NCI-H1930 (cell line): Measurements from ENCODE around the gene HHIP.

Source experiments
- DNase-seq, 2 experiments: peaks; one replicate each; lab custom pipeline; 2025; lab: John Stamatoyannopoulos, UW

The HHIP gene

DNA sequence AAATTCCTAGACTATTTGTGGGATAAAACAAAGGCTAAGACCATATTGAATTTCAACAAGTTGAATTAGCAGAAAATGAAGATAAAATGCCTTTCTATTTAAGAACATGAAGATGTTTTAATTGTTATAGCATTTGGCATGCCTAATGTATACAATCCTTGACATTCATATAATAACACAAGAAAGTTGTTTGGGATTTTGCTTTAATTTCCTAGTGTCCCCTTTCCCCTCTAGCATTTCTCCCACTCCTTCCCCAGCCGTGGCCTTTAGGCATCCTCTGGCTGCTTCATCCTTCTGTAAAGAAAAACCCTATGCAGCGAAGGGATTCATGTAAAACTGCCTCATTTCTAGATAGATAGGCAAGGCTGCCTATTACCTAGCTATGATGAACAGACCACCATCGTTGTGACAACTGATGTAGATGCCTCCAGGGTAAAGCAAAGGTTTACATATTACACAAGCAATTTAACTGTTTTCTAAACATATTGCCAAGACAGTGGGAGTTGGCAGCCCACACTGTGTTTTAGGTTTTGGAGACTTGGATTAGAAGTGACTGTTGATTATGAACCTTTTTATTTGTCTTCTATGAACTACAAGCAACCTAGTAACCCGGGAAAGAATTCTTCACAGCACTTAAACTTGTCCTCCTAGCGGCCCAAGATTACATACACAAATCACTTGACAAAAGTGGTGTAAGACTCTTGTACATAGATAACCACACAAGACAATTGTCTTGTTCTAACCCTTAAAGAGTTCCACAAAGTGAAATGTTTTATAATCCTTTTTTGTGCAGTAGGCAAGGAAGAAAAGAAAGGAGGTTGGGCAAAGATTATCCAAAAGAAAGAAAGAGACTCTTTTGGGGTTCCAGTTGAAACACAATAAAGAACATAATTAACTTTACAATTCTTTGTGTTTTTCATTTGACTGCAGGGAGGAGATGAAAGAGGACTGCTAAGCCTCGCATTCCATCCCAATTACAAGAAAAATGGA, 59.9 kb downstream of the HHIP start:
- no peak for DNase-seq

DNA sequence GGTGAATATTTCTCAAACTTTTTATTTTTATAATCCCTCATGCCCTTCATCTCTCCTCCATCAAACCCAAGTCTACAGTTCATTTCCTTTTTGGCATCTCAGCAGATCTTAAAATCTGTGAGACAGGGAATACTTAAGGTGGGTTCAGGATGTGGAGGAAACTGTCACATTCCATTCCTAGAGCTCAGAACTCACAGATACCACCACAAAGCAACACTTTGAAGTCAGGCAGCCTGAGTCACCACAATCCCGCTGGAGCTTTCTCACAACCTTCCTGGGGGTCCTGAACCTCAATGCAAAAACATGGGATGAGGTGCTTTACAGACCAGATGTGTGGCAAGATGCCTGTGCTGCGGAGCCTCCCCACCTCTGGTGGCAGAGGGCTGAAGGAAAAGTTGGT, 63.2 kb downstream of the HHIP start:
- DNase-seq = no peak

DNA sequence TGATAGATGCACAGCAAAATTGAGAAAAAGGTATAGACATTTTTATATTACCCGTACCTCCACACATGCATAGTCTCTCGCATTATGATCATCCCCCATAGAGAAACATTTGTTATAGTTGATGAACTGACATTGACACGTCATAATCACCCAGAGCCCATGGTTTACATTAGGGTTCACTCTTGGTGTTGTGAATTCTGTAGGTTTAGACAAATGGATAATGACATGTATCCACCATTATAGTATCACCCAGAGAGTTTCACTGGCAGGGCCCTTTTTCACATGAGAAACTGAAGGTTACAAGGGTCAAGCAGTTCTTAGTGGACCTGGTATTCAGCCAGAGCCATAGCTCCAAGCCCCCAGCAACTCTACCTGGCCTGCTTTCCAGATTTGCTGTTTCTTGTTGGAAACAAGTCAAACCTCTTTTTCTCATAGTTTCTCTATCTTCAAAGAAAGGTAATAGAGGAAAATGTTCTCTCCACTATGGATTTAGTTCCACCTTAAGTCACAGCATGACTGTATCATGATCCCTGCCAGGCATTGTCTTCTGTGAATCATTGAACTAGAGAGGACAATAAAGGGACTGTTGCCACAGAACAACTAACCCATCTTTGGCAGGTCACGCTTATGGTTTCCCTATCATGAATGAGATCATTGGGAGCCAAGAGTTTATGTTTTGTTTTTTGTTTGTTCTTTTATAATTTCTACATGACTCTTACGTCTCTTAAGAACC, 64.0 kb downstream of the HHIP start:
- no peak for DNase-seq

DNA sequence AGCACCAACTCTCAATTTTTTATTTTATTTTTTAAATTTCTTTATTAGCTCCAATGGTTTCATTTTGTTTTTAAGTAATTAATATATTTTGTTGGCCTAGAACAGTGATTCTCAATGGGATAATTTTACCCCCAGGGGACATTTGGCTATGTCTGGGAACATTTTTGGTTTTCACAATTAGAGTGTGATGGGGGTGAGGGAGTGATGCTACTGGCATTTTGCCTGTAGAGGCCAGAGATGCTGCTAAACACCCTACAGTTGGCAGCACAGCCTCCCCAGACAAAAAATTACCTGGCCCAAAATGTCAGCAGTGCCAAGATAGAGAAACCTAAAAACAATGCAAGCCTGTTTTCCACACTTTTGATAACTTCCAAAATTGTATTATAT, 64.6 kb downstream of the HHIP start:
- no peak for DNase-seq

DNA sequence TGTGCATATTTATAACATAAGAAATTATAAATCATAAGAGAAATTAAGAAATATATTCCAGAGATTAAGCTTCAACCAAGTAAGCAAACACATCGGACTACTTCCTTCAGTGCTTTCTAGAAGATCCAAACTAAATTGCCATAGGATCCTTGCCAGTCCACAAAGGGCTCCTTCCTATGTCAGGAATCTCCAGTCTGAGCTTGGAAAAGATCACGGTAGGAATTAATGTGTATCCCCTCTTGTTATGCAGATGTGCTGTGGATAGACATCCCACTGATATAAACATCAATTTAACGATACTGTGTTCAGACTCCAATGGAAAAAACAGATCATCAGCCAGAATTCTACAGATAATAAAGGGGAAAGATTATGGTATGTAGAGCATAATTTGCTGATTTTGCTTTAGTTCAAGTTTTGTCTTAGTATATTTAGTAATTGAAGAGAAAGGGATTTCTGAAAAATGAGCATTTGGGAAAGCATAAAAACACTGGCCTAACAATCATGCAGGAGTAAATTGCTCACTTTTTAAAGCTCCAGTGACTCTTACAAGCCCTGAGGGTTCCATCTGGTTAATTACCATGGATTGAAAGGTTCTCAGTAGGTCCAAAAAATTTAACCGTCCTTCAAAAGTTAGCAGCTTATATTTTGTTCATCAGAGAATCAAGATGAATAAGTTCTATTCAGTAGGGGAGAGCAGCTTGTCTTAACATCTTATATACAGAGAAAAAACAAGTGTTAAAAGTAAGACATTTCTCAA, 65.9 kb downstream of the HHIP start:
- DNase-seq = peak in 1 of 2 experiments; percentile 5

DNA sequence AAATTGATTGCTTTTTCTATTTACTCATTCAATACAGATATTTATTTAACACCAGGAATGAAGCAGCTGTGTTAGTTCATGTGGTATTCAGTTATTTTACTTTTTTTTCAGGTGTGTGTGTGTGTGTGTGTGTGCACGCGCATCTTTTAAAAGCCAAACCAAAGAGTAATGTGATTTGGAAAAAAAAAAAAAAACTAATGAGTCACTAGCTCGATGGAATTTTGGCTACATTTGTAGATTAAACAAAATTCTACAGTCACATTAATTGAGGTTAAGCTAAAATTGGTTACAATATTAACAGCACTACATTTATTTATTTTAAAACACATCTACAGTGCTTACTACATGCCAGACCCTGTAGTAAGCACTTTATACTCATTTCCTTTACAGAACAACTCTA, 66.8 kb downstream of the HHIP start:
- peak in 1 of 2 experiments; percentile 17 for DNase-seq

DNA sequence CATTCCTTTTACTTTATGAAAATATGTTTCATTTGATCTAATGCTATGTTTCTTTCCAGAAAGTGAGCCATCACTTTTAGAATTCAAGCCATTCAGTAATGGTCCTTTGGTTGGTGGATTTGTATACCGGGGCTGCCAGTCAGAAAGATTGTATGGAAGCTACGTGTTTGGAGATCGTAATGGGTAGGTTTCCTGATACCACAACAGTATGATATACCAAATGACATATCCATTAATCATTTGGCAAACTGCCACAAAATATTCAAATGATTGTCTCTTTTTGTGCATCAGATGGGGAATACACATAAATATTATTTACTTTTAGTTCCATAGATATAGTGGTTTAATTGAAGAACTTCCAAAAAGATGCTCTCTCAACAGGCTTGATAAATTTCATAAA, 68.2 kb downstream of the HHIP start:
- no peak for DNase-seq

DNA sequence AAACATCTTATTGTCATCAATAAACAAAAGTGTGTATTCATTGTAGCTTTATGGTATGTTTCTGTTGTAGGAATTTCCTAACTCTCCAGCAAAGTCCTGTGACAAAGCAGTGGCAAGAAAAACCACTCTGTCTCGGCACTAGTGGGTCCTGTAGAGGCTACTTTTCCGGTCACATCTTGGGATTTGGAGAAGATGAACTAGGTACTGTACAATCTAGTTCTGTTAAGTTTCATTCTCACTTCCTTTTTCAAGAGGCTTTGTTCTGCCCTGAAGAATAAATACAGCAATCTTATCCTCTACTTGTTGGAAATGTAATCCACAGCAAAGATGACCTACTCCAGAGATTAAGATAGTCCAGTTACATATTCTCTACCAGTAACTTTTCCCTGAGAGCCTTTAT, 69.3 kb downstream of the HHIP start:
- no peak for DNase-seq

DNA sequence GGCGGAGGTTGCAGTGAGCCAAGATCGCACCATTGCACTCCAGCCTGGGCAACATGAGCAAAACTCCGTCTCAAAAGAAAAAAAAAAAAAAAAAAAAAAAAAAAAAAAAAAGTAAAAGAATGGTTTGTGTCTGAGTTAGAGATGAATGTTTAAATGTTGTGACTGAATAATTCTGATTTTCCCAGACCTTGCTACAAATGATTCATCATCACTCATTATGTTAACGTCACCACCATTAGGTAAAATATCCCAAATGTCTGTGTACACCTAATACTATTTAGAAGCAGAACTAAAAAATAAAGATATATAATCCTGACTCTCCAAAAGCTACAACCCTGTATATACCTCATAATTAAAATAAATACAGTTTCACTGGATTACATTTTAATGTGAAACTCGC, 70.8 kb downstream of the HHIP start:
- DNase-seq = no peak

DNA sequence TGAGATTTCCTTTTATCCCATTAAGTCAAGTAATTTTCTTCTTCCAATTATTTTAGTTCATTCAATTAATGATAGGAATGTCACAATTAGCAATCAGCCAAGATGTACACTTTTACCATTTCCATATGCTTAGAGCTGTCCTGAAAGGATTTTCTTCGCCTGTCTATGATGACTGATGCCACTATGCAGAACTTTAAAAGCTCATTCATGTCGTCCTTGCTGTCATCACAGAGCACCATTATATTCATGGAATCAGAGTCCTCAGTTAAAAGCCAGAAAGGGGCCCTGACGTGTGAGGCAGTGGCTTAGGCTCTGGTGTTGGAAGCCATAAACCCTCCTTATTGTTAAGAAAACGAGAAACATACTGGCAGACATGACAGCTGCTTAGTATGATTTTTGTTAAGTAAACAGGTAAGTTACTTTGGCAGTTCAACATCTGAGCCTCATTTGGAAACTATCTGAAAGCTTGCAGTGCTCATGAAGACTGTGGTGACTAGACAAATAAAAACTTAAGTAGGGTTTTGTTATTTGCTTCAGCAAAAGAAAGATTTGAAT, 73.1 kb downstream of the HHIP start:
- DNase-seq = no peak

DNA sequence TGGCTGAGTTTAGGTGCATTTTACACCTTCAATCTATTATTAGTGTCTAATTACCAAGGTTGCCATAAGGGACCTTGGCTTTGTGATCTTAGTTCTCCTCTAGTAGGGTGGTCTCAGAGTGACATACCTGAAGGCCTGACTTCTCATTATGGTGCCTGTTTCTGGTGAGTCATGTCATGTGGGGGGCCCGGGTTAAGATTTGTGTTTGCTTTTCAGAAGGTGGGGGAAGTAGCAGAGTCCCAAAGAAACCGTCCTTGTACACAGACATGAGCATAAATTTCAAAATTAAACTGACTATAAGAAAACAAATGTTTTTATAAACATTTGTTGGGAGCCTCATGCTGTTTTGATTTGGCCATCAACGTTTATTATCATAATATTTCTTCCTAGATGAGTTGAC, 74.5 kb downstream of the HHIP start:
- no peak for DNase-seq

DNA sequence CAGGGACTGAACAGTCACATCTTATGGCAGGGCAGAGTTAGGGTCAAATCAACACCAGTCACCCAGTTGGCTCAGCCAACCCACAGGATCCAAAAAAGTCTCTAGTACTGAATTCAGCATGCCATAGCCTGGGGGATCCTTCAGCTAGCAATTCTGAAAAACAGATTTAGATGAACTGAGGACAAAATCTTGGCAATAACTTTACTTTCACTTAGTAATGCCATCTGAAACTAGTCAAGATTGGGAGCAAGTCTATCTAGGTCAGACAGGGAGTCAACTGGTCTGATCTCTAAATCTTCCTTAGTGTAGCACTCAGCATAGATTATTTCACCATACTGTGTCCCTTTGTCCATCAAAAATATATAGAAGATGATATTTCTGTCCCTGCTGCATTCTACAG, 76.0 kb downstream of the HHIP start:
- DNase-seq = no peak

DNA sequence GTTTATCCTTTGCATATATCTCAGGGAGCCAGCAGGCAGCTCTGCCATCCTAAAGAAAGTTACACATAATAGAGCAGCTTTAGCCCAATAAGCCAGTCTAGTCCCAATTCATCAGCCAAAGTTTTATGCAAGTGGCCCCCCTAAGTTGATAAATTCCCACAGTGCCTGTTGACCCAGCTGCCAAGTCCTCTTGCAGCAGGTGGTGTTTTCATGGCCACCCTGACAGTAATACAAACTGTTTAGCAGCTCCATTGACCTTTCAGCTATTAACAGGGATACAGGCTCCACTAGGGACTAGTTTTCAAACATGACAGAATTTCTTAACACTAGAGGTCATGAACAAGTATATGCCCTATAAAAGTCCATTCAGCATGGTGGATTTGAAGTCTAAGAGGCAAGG, 77.5 kb downstream of the HHIP start:
- DNase-seq = no peak

DNA sequence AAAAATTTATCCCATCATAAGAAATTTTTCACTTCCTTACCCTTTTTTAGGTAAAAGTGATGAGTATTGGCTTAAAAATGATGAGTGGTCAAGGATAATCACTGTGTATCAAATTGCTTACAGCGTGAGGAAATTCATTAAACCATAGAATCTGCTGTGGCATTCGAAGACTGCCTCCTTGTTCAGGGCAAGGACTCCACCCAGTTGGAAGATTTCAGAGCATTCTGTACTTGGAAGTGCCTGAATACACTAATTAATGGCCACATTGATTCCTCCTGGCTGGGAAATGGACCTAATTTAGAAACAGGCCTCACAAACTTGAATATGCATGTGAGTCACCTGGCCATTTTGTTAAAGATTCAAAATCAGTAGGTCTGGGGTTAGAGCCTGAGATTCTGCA, 83.2 kb downstream of the HHIP start:
- no peak for DNase-seq

DNA sequence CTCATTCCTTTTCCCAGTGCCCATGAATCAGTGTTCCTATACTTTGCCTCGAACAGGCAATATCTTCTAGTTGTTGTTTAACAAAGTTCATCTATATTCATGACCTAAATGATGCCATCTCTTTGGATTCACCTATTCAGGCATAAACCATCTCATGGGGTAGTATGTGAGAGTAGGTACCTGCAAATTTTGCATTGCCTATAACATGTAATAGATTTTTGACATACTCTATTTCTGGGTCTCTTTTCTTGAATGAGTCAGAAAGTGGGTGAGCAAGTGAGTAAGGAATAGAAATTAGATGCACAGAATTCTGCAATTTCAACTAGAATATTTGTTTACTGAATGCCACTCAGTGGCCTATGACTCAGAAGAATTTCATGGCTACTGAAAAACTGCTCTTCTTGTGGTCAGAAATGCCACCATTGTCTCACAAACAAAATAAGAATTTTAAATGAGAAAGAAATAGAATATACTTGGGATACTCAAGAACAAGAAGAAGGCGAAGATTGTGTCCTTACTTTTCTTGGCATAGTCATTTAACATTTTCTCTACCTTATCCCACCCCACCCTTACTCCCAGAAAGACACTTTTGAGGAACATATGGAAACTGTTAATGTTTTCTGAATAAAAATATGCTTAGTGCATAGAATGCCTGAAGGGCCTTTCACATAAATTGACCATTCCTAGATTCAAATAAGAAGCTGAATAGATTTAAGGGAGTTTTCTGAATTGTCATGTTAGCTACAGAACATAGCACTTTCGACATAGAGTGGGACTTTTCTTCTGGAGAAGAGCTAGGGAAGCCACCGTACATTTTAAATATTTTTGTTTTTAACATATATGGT, 86.8 kb downstream of the HHIP start:
- DNase-seq = no peak

DNA sequence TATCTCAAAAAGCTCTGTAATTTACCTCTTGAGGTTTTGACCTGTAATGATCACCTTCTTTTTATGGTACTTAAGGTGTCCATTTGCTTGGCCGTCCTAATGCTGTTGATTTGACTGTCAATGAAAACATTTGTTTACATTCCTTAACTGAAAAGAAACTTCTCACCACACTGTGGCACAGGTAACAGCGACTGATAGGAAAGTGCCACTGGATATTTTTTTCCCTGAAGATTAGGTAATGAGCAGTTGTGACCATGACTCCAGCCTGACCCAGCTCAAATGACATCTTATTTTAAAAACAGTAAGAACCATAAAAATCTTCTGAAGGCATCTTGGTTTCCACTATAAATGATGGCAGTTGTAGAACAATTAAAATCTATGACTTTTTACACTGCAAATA, 87.6 kb downstream of the HHIP start:
- DNase-seq = no peak

DNA sequence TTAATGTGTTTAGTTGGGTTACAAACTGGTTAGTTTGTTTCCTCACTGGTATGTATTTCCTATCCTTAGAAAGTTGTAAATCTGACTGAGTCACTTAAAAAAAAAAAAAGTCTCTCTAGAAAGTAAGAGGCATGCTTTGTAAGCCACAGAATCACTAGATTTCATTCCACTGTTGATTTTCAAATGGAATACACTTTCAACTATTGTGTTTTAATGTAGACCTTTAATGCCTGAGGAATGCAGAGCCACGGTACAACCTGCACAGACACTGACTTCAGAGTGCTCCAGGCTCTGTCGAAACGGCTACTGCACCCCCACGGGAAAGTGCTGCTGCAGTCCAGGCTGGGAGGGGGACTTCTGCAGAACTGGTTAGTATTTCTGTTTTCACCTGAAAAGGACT, 88.6 kb downstream of the HHIP start:
- no peak for DNase-seq

DNA sequence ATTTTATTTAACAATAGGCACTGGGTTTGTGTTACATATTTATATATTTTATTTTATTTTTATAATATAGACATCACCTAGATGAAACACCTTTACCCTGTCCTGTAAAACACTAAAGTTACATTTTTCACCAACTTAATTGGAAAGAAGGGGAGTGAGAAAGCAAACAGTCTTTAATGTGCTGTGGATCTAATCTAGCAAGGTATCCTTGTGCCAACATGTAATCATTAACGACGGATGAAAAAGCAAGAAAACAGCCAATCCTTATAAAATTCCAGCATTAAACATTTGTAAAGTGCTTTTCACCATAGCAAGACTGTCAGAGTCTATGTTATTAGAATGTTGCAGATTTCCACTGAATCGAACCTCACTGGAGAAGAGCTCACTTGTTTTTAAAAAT, 92.7 kb downstream of the HHIP start:
- no peak for DNase-seq

DNA sequence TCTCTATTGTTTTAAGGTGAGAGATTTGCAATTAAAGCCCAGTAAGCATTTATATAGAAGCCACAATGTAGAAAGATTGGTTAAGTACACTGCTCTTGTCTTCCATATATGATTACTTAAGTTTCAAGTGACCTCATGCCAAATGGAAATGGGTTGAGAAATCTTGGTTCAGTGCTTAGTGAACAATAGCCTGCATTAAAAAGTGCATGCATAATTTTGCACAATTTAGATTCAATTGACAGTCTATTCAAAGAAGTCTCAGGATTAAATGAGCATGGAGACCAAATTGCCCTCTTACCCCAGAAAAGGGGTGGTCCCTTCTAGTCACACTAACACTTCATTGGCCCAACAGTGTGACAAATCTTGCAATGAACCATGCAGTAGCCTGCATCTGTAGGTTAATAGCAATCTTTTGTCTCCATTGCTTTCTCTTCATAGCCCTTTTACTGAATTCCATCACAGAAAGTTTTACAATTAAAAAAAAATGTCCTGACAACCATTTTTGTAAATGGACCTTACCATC, 93.6 kb downstream of the HHIP start:
- no peak for DNase-seq

DNA sequence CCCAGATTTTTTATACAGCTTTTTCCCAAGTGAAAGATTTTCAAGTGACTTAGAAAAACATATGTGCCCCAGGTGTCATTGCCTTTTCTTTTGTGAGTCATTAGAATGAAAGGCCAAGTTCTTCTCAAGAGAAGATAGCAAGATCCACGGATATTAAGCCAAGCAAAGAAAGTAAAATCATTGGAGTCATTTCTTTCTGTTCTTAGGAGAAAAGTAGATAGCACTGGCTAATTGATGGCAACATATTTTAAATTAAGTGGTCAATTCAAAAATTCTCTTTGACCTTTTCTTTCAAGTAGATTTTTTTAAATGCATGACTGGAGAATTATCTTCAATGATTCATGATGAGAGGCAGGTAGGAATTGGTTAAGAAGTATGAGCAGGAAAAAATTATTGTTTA, 94.4 kb downstream of the HHIP start:
- no peak for DNase-seq
